WTC11 (cell line): Measurements from ENCODE around the gene CMTR1. TPM values are rescaled to one million over a fixed set of nuclear protein-coding genes. Genes with fewer than 3 reads are reported as not detected.

Source experiments
- ATAC-seq: fragments of 200-7000 bp; cut with Tn5 transposase; 2 replicates; pipeline ENCODE4 v1.10.0; 2021; ENCODE audit warnings: mild to moderate bottlenecking, moderate library complexity
- CTCF ChIA-PET: fragments of 300-600 bp; sonication (Branson Sonifier 250); formaldehyde crosslinking; loops from one replicate; lab custom pipeline; 2021; ENCODE audit warnings: antibody characterized with exemption; lab: Charles Lee
- POLR2A ChIA-PET: fragments of 350-600 bp; sonication (Branson Sonifier 250); formaldehyde crosslinking; loops from one replicate; lab custom pipeline; 2021; ENCODE audit warnings: antibody characterized with exemption; lab: Charles Lee
- DNase-seq: peaks from one replicate; pipeline ENCODE4 v3.0.0; 2021; ENCODE audit warnings: low spot score
- H3K27ac Mint-ChIP-seq: 2 replicates; pipeline ENCODE4 v1.8.0; 2021; ENCODE audit warnings: mixed read lengths
- H3K27me3 Mint-ChIP-seq: 2 replicates; pipeline ENCODE4 v1.8.0; 2021; ENCODE audit warnings: low read depth, mild to moderate bottlenecking, moderate library complexity, mixed read lengths
- H3K36me3 Mint-ChIP-seq: 2 replicates; pipeline ENCODE4 v1.8.0; 2021; ENCODE audit warnings: mixed read lengths
- H3K4me1 Mint-ChIP-seq: 2 replicates; pipeline ENCODE4 v1.8.0; 2022; ENCODE audit warnings: mixed read lengths
- H3K4me3 Mint-ChIP-seq: 2 replicates; pipeline ENCODE4 v1.8.0; 2021; ENCODE audit warnings: mild to moderate bottlenecking, moderate library complexity, mixed read lengths
- H3K9me3 Mint-ChIP-seq: 2 replicates; pipeline ENCODE4 v1.8.0; 2021; ENCODE audit warnings: mixed read lengths
- CREB1 ChIP-seq: sonication (generic); formaldehyde crosslinking; IDR thresholded peaks from 2 replicates; pipeline ENCODE4 v1.8.0; 2023; ENCODE audit warnings: mild to moderate bottlenecking, missing genetic modification reagents
- E2F1 ChIP-seq: sonication (generic); formaldehyde crosslinking; IDR thresholded peaks from 2 replicates; pipeline ENCODE4 v1.8.0; 2022; ENCODE audit warnings: mild to moderate bottlenecking, missing genetic modification reagents
- E2F5 ChIP-seq: sonication (generic); formaldehyde crosslinking; IDR thresholded peaks from 2 replicates; pipeline ENCODE4 v1.8.1; 2022; ENCODE audit warnings: mild to moderate bottlenecking, moderate library complexity, missing genetic modification reagents
- FOXJ3 ChIP-seq: sonication (generic); formaldehyde crosslinking; IDR thresholded peaks from 2 replicates; pipeline ENCODE4 v1.9.0; 2021; ENCODE audit warnings: missing genetic modification reagents, mild to moderate bottlenecking, borderline replicate concordance
- FOXK1 ChIP-seq: sonication (generic); formaldehyde crosslinking; IDR thresholded peaks from 2 replicates; pipeline ENCODE4 v1.8.0; 2022; ENCODE audit warnings: mild to moderate bottlenecking, moderate library complexity, missing genetic modification reagents
- GTF2I ChIP-seq: fragments of 250-450 bp; sonication (Bioruptor Pico); conservative IDR thresholded peaks from 2 replicates; pipeline ENCODE4 v1.4.0; 2021; ENCODE audit warnings: mild to moderate bottlenecking
- JAZF1 ChIP-seq: fragments of 250-450 bp; sonication (Bioruptor Pico); IDR thresholded peaks from 2 replicates; pipeline ENCODE4 v1.9.0; 2021; ENCODE audit warnings: moderate library complexity, mild to moderate bottlenecking, inconsistent platforms
- MXD4 ChIP-seq: fragments of 250-450 bp; sonication (Bioruptor Pico); IDR thresholded peaks from 2 replicates; pipeline ENCODE4 v1.8.0; 2021; ENCODE audit warnings: mild to moderate bottlenecking, moderate library complexity, borderline replicate concordance
- NFATC4 ChIP-seq: fragments of 250-450 bp; sonication (Bioruptor Pico); IDR thresholded peaks from 2 replicates; pipeline ENCODE4 v1.9.0; 2021; ENCODE audit warnings: mild to moderate bottlenecking
- NFE2L1 ChIP-seq: sonication (generic); formaldehyde crosslinking; IDR thresholded peaks from 2 replicates; pipeline ENCODE4 v1.8.1; 2023; ENCODE audit warnings: missing genetic modification reagents
- NR1H2 ChIP-seq: sonication (generic); formaldehyde crosslinking; IDR thresholded peaks from 2 replicates; pipeline ENCODE4 v1.9.0; 2021; ENCODE audit warnings: mild to moderate bottlenecking, moderate library complexity, missing genetic modification reagents
- OVOL2 ChIP-seq: fragments of 250-450 bp; sonication (Bioruptor Pico); IDR thresholded peaks from 2 replicates; pipeline ENCODE4 v1.9.0; 2021; ENCODE audit warnings: mild to moderate bottlenecking, borderline replicate concordance
- PRRX2 ChIP-seq: fragments of 250-450 bp; sonication (Bioruptor Pico); IDR thresholded peaks from 2 replicates; pipeline ENCODE4 v1.8.0; 2021; ENCODE audit warnings: mild to moderate bottlenecking
- TEAD4 ChIP-seq: sonication (generic); formaldehyde crosslinking; IDR thresholded peaks from 2 replicates; pipeline ENCODE4 v1.8.0; 2022; ENCODE audit warnings: mild to moderate bottlenecking, missing genetic modification reagents
- USF1 ChIP-seq: sonication (generic); formaldehyde crosslinking; IDR thresholded peaks from 2 replicates; pipeline ENCODE4 v1.8.0; 2022; ENCODE audit warnings: mild to moderate bottlenecking, missing genetic modification reagents
- ZNF121 ChIP-seq: sonication (generic); formaldehyde crosslinking; IDR thresholded peaks from 2 replicates; pipeline ENCODE4 v1.8.0; 2023; ENCODE audit warnings: missing genetic modification reagents
- ZNF317 ChIP-seq: sonication (generic); formaldehyde crosslinking; IDR thresholded peaks from 2 replicates; pipeline ENCODE4 v1.8.1; 2023; ENCODE audit warnings: low read depth, mild to moderate bottlenecking, moderate library complexity, missing genetic modification reagents, borderline replicate concordance
- ZNF416 ChIP-seq: fragments of 250-450 bp; sonication (Bioruptor Pico); IDR thresholded peaks from 2 replicates; pipeline ENCODE4 v1.9.0; 2021; ENCODE audit warnings: mild to moderate bottlenecking, inconsistent platforms
- ZNF423 ChIP-seq: fragments of 250-450 bp; sonication (Bioruptor Pico); IDR thresholded peaks from 2 replicates; pipeline ENCODE4 v2.1.2; 2022; ENCODE audit warnings: mild to moderate bottlenecking, moderate library complexity
- total RNA-seq: library from RNA; stranded (reverse); gene quantifications from 3 replicates; pipeline ENCODE4 v1.2.3, GENCODE V29; 2021
- TF ChIP-seq, protein P1 (sequence below): sonication (generic); formaldehyde crosslinking; IDR thresholded peaks from 2 replicates; pipeline ENCODE4 v1.8.1; 2023; ENCODE audit warnings: mild to moderate bottlenecking, missing genetic modification reagents, moderate library complexity
- TF ChIP-seq, protein P2 (sequence below): sonication (generic); formaldehyde crosslinking; IDR thresholded peaks from 2 replicates; pipeline ENCODE4 v1.8.0; 2022; ENCODE audit warnings: mild to moderate bottlenecking, missing genetic modification reagents
- TF ChIP-seq, protein P3 (sequence below): fragments of 200-600 bp; IDR thresholded peaks from 2 replicates; pipeline ENCODE4 v1.8.0; 2022; ENCODE audit warnings: antibody characterized with exemption

CMTR1 gene
- total RNA-seq, 1 experiment from 2014 or later = 38.6 TPM

- Mint-ChIP-seq H3K36me3 (no peaks in the 10 kb centered on the region), H3K4me1 (peaks cover 61% of the 10 kb centered on the region), H3K9me3 (0 out of 2 replicates have a peak, but pooled peaks cover 6% of the 10 kb centered on the region), H3K4me3 (0 out of 2 replicates have a peak overlapping the region, but pooled peaks have one; percentile 14), H3K27ac (no peak overlapping the region)
- DNase-seq (peak; percentile 28), ATAC-seq (peak; percentile 13)
- ChIA-PET CTCF (interaction anchor here (1.0 to 3.0 kb wide), 8 partner anchors 9 to 176 kb away, joined by 3 to 18 read pairs (median 3); partner anchors contain the start of genes CCDC167 and CMTR1), POLR2A (interaction anchor here (0.5 to 1.4 kb wide), 2 partner anchors 22 to 132 kb away, joined by 3 to 6 read pairs; no protein-coding TSS in a partner anchor)
- TF ChIP-seq, protein P1, sequence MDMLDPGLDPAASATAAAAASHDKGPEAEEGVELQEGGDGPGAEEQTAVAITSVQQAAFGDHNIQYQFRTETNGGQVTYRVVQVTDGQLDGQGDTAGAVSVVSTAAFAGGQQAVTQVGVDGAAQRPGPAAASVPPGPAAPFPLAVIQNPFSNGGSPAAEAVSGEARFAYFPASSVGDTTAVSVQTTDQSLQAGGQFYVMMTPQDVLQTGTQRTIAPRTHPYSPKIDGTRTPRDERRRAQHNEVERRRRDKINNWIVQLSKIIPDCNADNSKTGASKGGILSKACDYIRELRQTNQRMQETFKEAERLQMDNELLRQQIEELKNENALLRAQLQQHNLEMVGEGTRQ = peak; percentile 88
- TF ChIP-seq FOXJ3 = no peak
- TF ChIP-seq USF1 (CRISPR knock-in tag) = peak; percentile 83
- no peak for TF ChIP-seq ZNF317 (CRISPR knock-in tag)
- TF ChIP-seq, all 79 proteins: peak for 2
- H3K27me3 Mint-ChIP-seq = peaks cover 43% of the 10 kb centered on the region
Measured at GRCh38 chr6:37516076-37516919, 83.3 kb downstream of the CMTR1 start.

DNA sequence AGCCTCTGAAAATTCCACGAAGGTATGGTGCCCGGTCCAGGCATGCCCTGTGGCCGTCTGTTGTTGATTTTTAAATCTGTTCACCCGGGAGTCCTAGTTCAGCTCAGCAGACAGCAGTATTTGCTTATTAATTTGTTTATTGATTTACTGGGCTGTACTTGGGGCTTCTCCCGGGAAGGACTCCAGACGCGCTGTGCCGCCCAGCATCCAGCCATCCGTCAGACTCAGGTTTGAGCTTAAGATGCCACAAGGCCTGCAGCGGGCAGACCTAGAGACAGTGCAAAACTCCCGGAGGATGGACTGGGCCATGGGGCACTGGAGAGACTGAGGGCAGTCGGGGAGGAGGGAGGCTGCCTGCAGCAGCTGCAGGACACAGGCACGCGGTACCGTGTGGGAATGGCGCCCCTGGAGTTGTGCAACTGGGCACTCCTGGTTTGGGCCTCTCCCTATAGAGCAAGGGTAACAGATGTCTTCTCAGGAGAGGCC is 83.9 kb downstream of the CMTR1 start:
- no peak overlapping the region for H3K4me3 Mint-ChIP-seq
- peaks cover 54% of the 10 kb centered on the region for H3K4me1 Mint-ChIP-seq
- TF ChIP-seq FOXK1 (CRISPR knock-in tag) (no peak), USF1 (CRISPR knock-in tag) (no peak), ZNF423 (CRISPR knock-in tag) (no peak), ZNF416 (CRISPR knock-in tag) (no peak), NR1H2 (CRISPR knock-in tag) (no peak), MXD4 (CRISPR knock-in tag) (no peak), CREB1 (no peak)
- TF ChIP-seq, protein P2, sequence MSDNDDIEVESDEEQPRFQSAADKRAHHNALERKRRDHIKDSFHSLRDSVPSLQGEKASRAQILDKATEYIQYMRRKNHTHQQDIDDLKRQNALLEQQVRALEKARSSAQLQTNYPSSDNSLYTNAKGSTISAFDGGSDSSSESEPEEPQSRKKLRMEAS (CRISPR knock-in tag) = no peak
- TF ChIP-seq, all 79 proteins: peak for 0
- no peak overlapping the region for H3K27ac Mint-ChIP-seq
- 0 out of 2 replicates have a peak, but pooled peaks cover 6% of the 10 kb centered on the region for H3K9me3 Mint-ChIP-seq
- peaks cover 37% of the 10 kb centered on the region for H3K27me3 Mint-ChIP-seq
- no peaks in the 10 kb centered on the region for H3K36me3 Mint-ChIP-seq
- DNase-seq (no peak), ATAC-seq (no peak)
- CTCF ChIA-PET = interaction anchor here (1.0 to 3.0 kb wide), 7 partner anchors 9 to 84 kb away, joined by 3 to 18 read pairs (median 3); partner anchors contain the start of genes CCDC167 and CMTR1
- POLR2A ChIA-PET = interaction anchor here (1.4 kb wide), 1 partner anchor 132 kb away, joined by 3 read pairs; no protein-coding TSS in a partner anchor

GRCh38 chr6:37517411-37517812 is 84.4 kb downstream of the CMTR1 start:
- H3K27ac Mint-ChIP-seq = no peak overlapping the region
- no peaks in the 10 kb centered on the region for H3K36me3 Mint-ChIP-seq
- H3K4me1 Mint-ChIP-seq = peaks cover 50% of the 10 kb centered on the region
- no peak overlapping the region for H3K4me3 Mint-ChIP-seq
- ATAC-seq (no peak), DNase-seq (no peak)
- 0 out of 2 replicates have a peak, but pooled peaks cover 6% of the 10 kb centered on the region for H3K9me3 Mint-ChIP-seq
- H3K27me3 Mint-ChIP-seq = peaks cover 32% of the 10 kb centered on the region
- POLR2A ChIA-PET = no interaction called here
- TF ChIP-seq TEAD4 (CRISPR knock-in tag) (no peak), OVOL2 (CRISPR knock-in tag) (no peak), PRRX2 (CRISPR knock-in tag) (no peak), E2F1 (no peak), JAZF1 (CRISPR knock-in tag) (no peak), NFATC4 (CRISPR knock-in tag) (no peak), ZNF416 (CRISPR knock-in tag) (no peak), ZNF121 (CRISPR knock-in tag) (no peak), GTF2I (CRISPR knock-in tag) (no peak), NFE2L1 (CRISPR knock-in tag) (no peak), E2F5 (CRISPR knock-in tag) (no peak)
- TF ChIP-seq, protein P3, sequence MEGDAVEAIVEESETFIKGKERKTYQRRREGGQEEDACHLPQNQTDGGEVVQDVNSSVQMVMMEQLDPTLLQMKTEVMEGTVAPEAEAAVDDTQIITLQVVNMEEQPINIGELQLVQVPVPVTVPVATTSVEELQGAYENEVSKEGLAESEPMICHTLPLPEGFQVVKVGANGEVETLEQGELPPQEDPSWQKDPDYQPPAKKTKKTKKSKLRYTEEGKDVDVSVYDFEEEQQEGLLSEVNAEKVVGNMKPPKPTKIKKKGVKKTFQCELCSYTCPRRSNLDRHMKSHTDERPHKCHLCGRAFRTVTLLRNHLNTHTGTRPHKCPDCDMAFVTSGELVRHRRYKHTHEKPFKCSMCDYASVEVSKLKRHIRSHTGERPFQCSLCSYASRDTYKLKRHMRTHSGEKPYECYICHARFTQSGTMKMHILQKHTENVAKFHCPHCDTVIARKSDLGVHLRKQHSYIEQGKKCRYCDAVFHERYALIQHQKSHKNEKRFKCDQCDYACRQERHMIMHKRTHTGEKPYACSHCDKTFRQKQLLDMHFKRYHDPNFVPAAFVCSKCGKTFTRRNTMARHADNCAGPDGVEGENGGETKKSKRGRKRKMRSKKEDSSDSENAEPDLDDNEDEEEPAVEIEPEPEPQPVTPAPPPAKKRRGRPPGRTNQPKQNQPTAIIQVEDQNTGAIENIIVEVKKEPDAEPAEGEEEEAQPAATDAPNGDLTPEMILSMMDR = no peak
- CTCF ChIA-PET = interaction anchor here (0.6 to 3.0 kb wide), 3 partner anchors 9 to 49 kb away, joined by 3 to 18 read pairs (median 5); no protein-coding TSS in a partner anchor
